DMS53 treated with DMSO at 0.1 percent for 48 hours (cell line): ENCODE data around the gene SRXN1.
"Not testable (repeated sequence)": the region's sequence is repeated elsewhere in the genome, so short reads cannot be mapped to it uniquely, and the experiment has no call there.

Experiments used
- DNase-seq: peaks from one replicate; lab custom pipeline; 2025; ENCODE audit not compliant: unreplicated experiment; lab: John Stamatoyannopoulos, UW

SRXN1 gene

DNA sequence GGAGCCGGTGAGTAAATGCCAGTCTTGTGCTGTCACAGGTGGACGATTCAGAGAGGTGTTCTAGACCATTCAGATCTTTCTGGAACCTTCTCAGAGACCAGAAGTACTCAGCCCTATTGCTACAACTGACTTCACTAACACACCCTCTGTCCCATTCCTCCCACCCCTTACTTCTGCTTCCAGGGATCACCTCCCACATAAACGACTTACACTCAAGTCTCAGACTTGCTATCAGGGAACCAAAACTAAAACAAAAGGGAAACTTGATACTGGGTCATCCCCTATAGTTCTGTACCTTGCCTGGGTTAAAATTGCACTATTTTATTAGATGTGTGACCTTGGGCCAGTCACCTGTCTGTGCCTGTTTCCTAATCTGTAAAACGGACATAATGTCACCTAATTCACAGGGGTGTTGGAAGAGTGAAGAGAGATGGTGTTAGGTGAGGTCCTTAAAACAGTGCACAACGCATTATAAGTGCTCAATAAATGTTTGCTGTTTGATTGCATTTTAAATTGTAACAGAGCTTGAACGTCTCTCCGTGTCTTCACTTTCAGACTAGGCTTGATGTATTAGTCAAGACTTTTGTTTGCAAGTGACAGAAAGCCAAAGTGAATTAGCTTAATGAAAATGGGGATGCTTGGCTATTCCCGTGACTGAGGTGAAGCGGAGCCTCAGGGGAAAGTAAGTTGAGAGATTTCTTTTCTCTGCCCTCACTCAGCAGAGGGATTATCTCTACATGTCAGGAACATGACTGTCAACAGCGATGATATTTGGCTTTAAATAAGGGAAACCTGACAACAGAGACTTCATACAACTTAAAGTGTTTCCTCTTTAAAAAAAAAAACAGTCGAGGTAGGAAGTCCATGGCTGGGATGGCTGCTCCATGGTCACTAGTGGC, 3.0 kb upstream of the SRXN1 start:
- no peak for DNase-seq

DNA sequence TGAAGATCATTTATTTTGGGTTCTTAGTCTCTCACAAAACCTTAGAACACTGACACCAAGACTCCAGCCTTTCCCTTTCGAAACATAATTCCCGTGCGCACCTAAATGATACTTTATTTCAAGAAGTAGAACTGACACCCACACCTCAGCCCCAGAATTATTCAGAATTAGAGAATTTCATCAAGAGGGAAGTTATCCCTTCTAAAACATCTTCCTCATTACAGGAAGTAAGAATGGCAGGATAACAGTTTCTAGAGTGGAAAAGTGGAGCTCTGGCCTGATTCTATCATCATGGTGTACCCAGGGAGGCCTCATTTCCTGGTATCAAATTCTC, 1.4 kb upstream of the SRXN1 start:
- DNase-seq, result no peak

DNA sequence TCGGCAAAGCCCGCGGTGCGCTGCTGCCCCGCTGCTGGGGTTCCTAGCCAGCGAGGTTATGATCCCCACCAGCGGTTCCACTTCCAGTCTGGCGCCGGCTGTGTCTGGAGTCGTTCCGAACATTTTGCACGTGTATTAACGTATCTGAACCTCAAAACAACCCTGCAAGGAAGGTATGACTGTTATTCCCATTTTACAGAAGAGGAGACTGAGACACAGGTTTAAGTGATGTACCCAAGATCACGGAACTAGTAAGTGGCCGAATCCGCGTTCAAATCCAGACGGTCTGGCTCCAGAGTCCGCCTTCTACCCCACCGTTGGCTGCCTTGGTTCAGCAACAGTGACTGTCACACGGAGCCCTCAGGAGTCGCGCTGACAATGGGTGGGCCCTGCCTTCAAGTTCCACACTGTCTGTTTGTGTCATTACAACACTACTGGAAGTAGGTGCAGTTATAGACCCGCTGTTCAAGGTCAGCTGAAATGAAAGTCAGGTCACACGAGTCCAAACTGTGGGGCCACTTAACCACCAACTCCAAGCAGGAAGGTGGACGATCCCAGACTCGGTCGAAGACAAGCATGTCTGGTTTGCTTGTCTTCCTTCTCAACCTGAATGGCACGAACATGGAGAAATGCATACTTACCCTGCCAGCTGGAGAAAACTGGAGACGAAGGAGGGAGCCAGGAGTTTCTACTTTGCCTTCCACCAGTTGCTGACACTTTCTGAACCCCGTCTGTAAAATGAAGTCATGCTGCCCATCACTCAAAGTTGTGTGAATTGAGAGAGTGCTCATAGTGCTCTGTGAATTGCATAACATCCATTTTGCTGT, 803 bp upstream of the SRXN1 start:
- DNase-seq, result no peak

DNA sequence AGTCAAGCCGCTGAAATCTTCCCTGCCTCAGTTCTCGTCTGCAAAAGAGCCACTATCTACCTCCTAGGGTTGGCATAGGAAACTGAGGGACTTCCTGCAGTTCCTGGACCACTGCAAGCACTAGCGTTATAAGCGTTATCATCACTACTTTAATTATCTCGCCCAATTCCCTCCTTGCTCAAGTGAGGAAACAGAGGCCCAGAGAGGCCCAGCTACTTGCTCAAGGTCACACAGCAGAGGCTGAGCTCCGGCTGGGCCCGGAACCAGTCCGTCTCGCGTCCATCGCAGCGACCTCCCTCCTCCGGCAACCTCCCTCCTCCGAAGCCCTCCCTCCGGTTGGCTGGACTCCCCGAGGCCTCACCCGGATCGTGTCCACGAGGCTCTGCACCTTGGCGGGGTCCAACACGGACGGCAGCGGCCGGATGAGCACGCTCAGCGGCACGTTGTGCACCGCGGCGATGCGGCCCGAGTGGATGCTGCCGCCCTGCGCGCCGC, 338 bp downstream of the SRXN1 start:
- no peak for DNase-seq

DNA sequence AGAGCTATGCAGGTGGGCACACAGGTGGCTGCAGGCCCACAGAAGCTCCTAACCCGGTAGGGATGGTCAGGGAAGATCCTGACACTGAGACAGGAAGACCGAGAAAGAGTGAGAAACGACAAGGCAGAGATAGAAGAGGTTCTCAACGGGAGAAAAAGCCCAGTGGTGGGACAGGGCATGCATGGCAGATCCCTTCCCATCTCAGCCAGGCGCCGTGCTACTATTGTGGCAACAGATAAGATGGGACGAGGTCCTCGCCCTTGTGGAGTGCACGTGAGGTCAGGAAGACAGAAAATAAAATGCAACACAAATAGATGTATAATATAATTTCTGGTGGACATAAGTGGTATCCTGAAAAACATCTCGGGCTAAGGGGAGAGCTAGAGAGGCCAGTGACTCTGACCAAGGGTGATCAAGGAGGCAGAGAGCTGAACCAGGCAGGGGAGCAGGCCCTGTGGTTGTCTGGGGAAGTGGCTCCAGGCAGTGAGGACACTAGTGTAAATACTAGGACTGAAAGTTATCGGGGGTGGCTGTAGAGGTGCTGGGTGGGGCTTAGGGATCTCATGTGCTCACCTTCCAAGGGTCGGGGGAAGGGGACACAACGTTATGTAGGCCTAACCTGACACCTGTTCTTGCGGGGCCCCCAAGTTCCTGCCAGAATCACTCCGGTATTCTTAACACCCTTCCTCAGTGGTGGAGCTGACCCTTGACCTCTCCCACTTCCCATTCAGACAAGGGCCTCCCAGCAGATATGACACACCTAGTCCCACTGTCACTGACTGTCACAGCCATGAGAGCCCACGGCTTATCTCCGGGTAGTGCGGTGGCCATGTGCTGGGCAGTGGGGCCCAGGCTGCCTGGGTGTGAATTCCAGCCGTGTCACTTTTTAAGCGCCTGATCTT, 1.0 kb downstream of the SRXN1 start:
- DNase-seq, result no peak

DNA sequence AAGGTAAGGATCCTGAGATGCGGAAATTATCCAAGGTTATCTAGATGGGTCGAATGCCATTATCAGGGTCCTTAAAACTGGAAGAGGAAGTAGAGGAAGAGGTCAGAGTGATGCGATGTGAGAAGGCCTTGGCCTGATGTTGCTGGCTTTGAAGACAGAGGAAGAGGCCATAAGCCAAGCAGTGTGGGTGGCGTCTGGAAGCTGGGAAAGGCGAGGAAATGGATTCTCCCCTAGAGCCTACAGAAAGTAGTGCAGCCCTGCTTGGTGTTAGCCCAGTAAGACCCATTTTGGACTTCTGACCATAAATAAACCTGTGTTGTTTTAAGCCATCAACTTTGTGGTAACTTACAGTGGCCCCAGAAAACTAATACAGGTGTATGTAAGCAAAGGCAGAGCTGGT, 2.0 kb downstream of the SRXN1 start:
- no peak for DNase-seq

DNA sequence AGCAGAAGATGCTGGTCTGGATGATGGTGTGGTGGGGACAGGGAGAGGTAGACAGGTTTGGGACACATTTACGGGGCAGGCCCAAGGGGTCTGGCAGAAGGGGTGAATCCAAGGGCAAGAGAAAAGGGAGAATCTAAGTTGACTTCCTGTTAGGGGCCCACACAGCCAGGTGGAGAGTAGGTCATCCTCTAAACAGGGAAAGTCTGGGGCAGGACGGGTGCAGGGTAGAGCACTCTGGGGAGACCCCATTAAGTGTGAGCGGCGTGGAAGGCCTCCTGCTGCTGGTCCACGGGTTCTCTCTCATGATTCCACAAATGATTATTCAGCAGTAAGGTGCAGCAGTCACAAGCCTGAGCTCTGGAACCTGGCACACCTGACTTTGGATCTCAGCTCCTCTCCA, 2.7 kb downstream of the SRXN1 start:
- DNase-seq, result no peak

DNA sequence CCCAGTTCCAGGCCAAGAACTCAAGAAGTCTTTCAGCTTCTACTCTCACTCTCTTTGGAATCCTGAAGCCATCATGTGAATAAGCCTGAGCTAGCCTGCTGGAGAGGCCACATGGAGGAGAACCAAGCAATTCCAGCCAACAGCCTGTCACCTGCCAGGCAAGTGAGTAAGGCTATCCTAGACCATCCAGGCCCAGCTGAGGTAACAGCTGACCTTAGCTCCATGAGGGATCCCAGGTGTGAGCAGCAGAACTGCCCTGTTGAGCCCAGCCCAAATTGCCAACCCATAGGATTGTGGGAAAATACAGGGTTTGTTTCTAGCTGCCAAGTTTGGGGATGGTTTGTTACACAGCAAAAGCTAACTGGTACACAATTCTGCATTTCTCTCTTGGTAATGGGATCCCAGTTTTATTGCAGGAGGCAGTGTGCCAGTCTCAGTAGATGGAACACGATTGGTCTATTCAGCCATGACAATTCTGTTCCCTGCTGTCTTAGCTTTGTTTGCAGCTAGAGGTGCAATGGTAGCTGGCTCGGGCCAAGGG, 5.5 kb downstream of the SRXN1 start:
- DNase-seq, result no peak

DNA sequence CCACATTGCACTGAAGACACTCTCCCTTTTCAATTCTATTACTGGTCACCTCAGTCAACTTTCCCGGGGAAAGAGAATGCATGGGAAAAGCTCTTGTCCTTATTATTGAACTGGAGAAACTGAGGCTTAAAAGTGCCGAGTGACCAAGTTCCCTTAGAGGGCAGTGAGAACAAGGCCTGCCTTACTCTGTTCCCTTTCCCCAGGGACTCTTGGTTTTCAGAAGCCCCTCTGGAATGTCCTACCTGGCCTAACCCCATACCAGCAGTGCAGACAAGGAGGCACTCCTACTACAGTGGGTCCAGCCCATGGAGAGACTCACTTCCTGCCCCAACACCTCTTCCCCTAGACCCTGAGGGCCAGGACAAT, 6.1 kb downstream of the SRXN1 start:
- no peak for DNase-seq

DNA sequence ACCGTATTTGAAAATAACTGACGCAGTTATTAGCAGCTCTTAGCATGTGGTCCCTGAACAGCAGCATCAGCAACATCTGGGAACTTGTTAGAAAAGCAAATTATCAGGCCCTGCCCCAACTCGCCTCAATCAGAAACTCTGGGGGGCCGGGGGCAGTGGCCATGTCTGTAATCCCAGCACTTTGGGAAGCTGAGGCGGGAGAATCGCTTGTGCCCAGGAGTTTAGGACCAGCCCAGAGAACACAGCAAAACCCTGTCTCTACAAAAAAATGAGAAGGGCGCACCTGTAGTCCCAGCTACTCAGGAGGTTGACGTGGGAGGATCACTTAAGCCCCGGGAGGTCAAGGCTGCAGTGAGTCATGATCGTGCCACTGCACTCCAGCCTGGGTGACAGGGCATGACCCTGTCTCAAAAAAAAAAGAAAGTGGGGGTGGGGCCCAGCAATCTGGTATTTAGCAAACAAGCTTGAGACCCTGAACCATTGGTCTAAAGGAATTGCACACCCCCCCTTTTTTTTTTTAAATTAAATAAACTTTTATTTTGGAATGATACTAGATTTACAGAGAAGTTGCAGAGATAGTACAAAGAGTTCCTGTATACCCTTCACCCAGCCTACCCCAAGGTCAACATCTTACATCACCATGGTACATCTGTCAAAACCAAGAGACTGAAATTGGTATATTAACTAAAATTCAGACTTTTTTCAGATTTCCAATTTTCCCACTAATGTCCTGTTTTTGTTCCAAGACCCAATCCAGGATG, 6.7 kb downstream of the SRXN1 start:
- DNase-seq, result no peak

DNA sequence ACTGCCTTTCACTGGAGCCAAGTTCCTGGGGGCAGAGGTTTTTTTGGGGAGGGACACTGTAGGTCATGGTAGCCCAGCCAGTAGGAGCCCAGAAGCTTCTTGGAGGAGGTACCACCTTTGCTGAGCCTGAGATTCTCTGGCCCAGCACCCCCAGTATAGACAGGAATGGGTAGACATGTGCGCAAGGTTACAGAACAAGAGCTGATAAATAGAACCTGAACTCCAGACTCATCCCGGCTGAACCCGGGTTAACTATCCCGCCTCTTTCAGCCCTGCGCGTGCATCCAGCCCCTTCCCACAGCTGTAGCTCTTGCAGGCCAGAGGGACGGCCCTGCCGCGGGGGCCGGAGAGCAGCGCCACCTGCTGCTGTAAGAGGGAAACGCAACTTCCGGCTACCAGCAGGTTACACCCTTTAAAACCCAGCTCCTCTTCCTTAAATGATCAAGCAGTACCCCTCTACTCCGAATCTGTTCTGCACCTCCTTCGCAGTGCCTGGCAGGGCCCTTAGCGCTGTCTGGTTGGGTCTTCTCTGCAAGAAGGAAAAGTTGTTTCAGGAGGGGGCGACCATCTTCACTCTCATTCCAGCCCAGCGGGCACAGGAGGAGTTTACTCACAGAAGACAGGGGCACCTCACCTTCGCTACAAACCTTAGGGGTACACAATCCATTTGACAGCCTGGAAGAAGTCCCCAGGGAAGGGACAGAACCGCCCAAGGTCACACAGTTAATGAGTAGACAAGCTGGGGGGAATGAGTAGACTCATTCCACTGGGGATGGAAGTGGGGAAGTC, 7.5 kb downstream of the SRXN1 start:
- DNase-seq, result peak; percentile 49

DNA sequence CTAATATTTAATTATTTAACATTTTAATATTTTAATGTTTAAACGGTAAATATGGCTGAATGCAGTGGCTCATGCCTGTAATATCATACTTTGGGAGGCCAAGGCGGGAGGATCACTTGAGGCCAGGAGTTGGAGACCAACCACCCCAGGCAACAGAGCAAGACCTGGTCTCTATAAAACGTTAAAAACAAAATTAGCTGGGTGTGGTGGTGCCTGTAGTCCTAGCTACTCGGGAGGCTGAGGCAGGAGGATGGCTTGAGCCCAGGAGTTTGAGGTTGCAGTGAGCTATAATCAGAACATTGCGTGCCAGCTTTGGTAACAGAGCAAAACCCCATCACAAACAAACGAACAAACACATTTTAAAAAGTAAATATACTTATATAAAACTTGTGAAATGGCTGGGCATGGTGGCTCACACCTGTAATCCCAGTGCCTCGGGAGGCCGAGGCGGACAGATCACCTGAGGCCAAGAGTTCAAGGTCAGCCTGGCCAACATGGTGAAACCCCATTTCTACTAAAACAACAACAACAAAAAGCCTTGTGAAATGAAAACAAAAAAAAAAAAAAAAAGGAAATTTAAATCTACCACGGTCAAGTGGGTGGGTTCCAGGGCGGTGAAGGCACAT, 8.2 kb downstream of the SRXN1 start:
- DNase-seq, result no peak

DNA sequence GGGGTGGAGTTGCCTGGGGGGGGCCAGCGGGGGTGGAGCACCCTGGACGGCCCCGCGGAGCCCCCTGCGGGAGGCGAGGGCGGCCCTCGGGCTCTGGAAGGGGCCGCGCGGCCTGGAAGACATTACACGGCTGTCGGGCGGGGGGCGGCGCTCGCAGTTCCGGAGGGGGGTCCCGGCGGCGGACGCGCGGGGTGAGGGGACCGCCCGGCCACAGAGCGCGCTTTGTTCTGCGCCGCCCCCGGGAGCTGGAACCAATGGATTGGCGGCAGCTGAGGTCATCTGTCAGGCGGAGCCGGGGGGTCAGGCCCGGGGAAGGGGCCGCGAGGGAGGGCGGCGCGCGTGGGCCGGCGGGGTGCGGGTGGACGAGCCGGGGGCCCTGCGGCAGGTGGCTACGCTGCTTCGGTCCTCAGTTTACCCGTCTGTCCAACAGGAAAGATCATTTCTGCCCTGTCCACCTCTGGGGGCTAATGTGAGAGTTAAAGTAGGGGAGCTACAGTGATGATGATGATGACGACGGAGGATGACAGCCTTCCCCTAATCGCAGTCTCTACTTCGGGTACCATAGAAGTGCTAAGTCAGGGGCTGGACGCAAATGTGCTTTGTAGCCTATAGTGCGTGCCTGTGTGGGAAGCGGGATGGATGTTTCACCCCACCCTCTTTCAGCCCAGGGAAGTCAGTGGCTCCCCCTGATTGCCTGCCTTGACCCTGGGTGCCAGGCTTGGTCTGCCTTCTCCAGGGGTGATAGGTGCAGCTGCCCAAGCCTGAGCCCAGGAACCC, 10.4 kb downstream of the SRXN1 start:
- DNase-seq, result no peak

DNA sequence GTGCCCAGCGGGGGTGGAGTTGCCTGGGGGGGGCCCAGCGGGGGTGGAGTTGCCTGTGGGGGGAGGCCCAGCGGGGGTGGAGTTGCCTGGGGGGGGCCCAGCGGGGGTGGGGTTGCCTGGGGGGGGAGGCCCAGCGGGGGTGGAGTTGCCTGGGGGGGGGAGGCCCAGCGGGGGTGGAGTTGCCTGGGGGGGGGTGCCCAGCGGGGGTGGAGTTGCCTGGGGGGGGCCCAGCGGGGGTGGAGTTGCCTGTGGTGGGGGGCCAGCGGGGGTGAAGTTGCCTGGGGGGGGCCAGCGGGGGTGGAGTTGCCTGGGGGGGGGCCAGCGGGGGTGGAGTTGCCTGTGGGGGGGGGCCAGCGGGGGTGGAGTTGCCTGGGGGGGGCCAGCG, 11.0 kb downstream of the SRXN1 start:
- not testable (repeated sequence) for DNase-seq

DNA sequence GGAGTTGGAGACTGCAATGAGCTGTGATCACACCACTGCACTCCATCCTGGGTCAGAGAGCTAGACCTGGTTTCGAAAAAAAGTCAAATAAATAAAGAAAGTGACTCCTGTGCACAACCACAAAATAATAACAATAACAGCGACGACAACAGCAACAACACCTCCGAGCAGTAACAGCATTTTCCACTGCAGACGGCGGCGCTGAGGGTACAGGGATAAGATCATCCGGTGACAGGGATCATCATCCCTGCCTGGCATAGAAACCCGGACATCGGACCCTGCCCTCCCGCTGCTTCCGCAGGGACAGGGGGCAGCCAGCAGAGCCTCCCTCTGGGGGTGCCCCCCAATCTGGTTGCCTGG, 11.5 kb downstream of the SRXN1 start:
- DNase-seq, result peak; percentile 28

DNA sequence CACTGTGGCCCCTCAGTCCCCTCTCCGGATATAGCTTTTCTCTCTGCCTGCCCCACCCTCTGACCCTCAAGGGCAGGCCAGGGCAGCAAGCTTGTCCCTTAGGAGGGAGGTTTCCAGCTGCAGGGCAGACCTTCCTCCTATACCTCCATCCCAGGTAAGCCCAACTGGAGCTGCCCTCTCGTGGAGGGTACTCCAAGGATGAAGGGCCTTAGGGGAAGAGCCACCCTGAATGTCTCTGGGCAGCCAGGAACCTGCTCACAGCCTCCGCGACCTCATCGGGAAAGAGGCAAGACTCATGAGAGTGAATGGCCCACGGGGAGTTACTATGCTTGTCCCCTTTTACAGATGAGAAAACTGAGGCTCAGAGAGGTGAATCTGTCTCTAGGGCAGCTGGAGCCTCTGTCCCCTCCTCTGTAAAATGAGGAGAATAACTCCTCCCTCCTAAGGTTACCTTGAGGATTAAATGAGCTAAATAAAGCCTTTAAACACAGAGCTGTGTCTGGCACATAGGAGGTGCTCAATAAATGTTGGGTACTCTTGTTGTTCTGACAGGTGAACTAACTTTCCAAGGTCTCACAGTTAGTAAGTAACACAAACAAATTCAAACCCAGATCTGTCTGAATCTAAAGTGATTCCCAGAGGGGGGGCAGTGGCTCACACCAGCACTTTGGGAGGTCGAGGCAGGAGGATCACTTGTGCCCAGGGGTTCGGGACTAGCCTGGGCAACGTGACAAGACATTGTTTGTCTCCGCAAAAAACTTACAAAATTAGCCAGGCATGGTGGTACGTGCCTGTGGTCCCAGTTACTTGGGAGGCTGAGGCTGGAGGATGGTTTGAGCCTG, 12.1 kb downstream of the SRXN1 start:
- no peak for DNase-seq

DNA sequence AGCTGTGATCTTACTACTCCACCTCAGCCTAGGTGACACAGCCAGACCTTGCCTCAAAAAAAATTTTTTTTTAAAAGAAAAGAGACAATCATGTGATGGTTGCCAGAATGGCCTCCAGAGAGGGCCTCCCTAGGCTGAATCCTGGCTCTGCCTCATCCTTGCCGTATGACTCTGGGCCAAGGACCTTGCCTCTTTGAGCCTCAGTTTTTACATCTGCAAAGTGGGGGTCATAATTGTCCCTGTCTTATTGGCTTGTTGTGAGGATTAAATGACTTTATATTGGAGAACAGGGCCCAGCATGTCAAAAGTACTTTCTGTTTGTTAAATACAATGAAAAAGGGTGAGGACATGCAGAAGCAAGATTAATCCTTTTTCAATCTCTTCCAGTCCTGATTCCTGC, 14.4 kb downstream of the SRXN1 start:
- no peak for DNase-seq
